ENCODE data around the gene DCUN1D3.

- TF ChIP-seq CTCF (IDR thresholded peaks at IDR 0.05) (no peak), POLR2A (IDR thresholded peaks at IDR 0.05) (no peak)
These were observed 40.5 kb downstream of the DCUN1D3 start for GRCh38 chr16:20859699-20860098.
